Skeletal muscle tissue (tissue), 4 donors: ENCODE data around the gene FRAS1. TPM values are rescaled to one million over a fixed set of nuclear protein-coding genes. Genes with fewer than 3 reads are reported as not detected.

Experiments used
- H3K27ac ChIP-seq: one replicate; pipeline ENCODE4 v1.7.0; 2013; ENCODE audit warnings: mild to moderate bottlenecking, low read depth, low read length, inconsistent platforms
- H3K27me3 ChIP-seq, 3 donors: one replicate each; pipeline ENCODE4 v1.7.0; 2013; ENCODE audit warnings: low read length in 3 of 3; ENCODE audit not compliant: control insufficient read depth in 3 of 3, insufficient read depth in 3 of 3
- H3K36me3 ChIP-seq, 3 donors: one replicate each; pipeline ENCODE4 v1.7.0; 2013; ENCODE audit warnings: low read length in 3 of 3; ENCODE audit not compliant: control insufficient read depth in 3 of 3, insufficient read depth in 3 of 3
- H3K4me1 ChIP-seq, 3 donors: one replicate each; pipeline ENCODE4 v1.7.0; 2013; ENCODE audit warnings: low read length in 3 of 3, mild to moderate bottlenecking in 3 of 3; ENCODE audit not compliant: control insufficient read depth in 3 of 3, insufficient read depth in 3 of 3
- H3K4me3 ChIP-seq, 3 donors: one replicate each; pipeline ENCODE4 v1.7.0; 2013; ENCODE audit warnings: low read length in 3 of 3
- H3K9ac ChIP-seq, 3 donors: one replicate each; pipeline ENCODE4 v1.7.0; 2013; ENCODE audit warnings: low read length in 3 of 3, mild to moderate bottlenecking in 3 of 3, moderate library complexity in 2 of 3, low read depth in 1 of 3
- H3K9me3 ChIP-seq, 3 donors: one replicate each; pipeline ENCODE4 v1.7.0; 2013; ENCODE audit warnings: low read length in 3 of 3; ENCODE audit not compliant: control insufficient read depth in 3 of 3
- total RNA-seq: library from RNA; depleted of rRNA; stranded (reverse); fragments of >200 nt; gene quantifications from one replicate; pipeline ENCODE4 v1.2.3, GENCODE V29; 2014
- donor health status: Osteomylitis.

The FRAS1 gene
- total RNA-seq, 1 donor from 2014 or later = 15.1 TPM

DNA sequence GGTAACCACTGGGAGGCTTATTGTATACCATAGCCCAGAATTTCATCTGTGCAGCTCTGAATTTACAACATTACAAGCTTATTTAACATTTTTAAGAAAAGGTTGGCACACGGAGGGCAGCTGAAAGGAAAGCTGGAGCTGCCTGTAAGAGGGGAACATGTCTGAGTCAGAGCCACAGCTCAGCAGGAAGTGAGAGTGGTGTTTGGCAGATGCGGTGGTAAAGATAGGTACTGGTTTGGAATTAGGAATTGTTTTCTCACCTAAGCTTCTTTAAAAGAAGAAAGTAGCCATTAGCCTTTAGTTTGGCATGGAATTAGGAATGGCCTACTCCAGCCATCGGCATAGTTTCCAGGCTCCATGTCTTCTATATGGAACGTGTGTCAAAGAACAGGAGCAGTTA lies 321.9 kb downstream of the FRAS1 start:
- H3K36me3 ChIP-seq = no peaks in the 10 kb centered on the region
- no peak overlapping the region for H3K9ac ChIP-seq
- peaks cover 3 to 18% (median 4%) of the 10 kb centered on the region in 3 donors for H3K4me1 ChIP-seq
- no peaks in the 10 kb centered on the region for H3K9me3 ChIP-seq
- H3K27me3 ChIP-seq = no peaks in the 10 kb centered on the region
- no peak overlapping the region for H3K27ac ChIP-seq
- H3K4me3 ChIP-seq = no peak overlapping the region

DNA sequence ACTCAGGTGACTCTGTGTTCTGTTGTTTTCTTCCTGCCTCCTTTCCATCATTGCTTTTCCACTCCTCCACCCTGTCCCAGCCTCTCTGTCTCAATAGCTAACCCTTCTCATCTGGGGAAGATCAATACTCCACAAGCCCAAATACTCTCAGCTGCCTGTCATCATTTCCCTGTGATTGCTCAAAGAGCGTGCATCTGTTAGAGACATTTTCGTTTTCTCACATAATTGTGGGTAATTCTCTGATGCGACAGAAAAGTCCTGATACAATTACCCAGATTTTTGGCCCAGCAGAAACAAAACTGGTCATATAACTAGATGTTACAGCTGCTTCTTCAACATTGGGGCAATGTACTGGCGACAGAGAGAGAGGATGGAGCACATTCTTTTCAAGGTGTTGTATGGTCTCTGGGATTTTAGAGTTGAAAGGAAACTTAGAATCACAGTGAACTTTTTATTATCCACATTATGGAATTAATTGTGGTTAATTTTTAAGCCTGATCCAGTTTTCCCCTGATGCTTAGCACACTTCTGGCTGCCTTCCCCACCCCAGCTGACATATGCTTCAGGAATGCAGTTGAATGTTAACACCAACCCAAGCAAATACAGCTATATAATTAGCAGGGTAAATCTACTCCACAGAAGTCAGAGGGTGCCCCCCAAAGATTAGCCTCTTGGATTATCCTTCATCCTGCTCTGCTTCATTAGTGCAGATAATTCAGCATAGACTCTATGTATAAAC lies 323.0 kb downstream of the FRAS1 start:
- Histone ChIP-seq H3K9ac (no peak overlapping the region), H3K9me3 (no peaks in the 10 kb centered on the region), H3K4me1 (peaks cover 2 to 13% (median 2%) of the 10 kb centered on the region in 3 donors), H3K27me3 (no peaks in the 10 kb centered on the region), H3K4me3 (no peak overlapping the region), H3K27ac (no peak overlapping the region), H3K36me3 (no peaks in the 10 kb centered on the region)

DNA sequence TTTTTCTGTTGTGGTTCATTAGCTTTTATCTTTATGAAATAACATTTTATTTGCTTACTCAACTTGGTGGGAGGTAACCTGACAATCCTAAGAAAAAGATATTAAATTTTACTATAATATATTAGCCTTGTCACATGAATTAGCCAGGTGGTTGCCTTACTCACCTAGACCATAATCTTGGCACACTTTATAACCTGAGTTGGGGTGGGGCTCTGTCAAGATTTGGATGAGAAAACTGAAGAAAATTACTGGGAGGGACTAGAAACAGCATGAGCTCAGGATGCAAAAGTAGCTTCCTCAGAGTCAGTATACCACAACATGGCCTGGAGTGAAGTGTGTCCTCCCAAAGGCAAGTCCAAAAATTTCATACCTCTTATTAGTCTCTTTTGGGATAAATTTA lies 329.6 kb downstream of the FRAS1 start:
- Histone ChIP-seq H3K9ac (no peak overlapping the region), H3K4me3 (no peak overlapping the region), H3K27ac (no peak overlapping the region), H3K9me3 (no peaks in the 10 kb centered on the region), H3K36me3 (peaks cover 0 to 7% (median 2%) of the 10 kb centered on the region in 3 donors), H3K27me3 (no peaks in the 10 kb centered on the region), H3K4me1 (no peaks in the 10 kb centered on the region)

DNA sequence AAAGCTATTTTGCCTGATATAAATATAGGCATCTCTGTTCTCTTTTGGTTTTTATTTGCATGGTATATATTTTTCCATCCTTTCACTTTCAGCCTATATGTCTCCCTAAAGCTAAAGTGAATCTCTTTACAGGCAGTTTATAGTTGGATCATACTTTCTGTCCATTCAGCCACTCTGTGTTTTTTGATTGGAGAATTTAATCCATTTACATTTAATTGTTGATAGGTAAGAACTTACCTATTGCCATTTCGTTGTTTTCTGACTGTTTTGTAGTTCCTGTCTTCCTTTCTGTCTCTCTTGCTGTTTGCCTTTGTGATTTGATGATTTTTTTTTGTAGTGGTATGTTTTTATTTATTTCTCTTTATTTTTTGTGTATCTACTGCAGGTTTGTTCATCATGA lies 338.5 kb downstream of the FRAS1 start:
- Histone ChIP-seq H3K27ac (no peak overlapping the region), H3K9me3 (peaks cover 0 to 1% (median 0%) of the 10 kb centered on the region in 3 donors), H3K4me3 (no peak overlapping the region), H3K9ac (no peak overlapping the region), H3K27me3 (no peaks in the 10 kb centered on the region), H3K36me3 (no peaks in the 10 kb centered on the region), H3K4me1 (no peaks in the 10 kb centered on the region)

DNA sequence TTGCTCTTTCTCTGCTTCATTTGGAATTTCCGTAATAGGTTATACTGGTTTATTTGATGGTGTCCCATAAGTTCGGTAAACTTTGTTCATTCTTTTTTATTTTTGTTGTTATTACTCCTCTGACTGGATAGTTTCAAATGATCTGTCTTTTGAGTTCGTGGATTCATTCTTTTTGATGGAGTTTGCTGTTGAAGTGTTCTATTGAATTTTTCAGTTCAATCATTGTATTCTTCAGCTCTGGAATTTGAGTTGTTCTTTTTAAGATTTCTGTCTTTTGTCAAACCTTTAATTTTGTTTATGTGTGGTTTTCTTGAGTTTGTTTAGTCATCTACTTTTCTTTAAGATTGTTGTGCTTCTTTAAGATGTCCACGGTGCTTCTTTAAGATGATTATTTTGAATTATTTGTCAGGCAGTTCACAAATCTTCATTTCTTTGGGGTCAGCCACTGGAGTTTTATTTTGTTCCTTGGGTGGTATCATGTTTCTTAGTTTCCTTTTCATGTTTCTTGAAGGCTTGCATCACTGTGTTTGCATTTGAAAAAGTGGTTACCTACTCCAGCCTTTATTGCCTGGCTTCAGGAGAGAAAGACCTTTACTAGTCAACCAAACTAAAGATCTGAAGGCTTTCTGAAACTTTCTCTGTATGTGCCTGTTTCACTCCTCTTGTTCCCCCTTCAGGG lies 339.6 kb downstream of the FRAS1 start:
- no peak overlapping the region for H3K27ac ChIP-seq
- H3K9me3 ChIP-seq = peaks cover 0 to 1% (median 0%) of the 10 kb centered on the region in 3 donors
- H3K9ac ChIP-seq = no peak overlapping the region
- H3K36me3 ChIP-seq = no peaks in the 10 kb centered on the region
- no peaks in the 10 kb centered on the region for H3K4me1 ChIP-seq
- no peak overlapping the region for H3K4me3 ChIP-seq
- H3K27me3 ChIP-seq = no peaks in the 10 kb centered on the region

DNA sequence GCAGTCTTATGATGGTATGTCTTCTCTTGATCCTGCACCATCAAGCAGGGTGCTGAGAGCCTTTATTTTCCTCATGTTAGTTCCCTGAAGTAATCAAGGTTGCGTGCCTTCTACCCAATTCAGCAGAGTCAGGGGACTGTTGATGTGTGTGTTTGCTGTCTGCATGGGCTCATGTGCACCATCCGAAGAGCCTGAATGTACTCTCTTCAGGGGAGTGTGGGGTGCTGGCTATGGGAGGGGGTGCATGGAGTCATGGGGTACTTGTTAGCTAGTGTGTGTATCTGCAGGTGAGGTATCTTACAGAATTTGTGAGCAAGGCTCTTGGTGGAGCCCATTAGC lies 340.1 kb downstream of the FRAS1 start:
- Histone ChIP-seq H3K36me3 (no peaks in the 10 kb centered on the region), H3K9me3 (peaks cover 0 to 1% (median 0%) of the 10 kb centered on the region in 3 donors), H3K9ac (no peak overlapping the region), H3K27ac (no peak overlapping the region), H3K4me1 (no peaks in the 10 kb centered on the region), H3K4me3 (no peak overlapping the region), H3K27me3 (no peaks in the 10 kb centered on the region)

DNA sequence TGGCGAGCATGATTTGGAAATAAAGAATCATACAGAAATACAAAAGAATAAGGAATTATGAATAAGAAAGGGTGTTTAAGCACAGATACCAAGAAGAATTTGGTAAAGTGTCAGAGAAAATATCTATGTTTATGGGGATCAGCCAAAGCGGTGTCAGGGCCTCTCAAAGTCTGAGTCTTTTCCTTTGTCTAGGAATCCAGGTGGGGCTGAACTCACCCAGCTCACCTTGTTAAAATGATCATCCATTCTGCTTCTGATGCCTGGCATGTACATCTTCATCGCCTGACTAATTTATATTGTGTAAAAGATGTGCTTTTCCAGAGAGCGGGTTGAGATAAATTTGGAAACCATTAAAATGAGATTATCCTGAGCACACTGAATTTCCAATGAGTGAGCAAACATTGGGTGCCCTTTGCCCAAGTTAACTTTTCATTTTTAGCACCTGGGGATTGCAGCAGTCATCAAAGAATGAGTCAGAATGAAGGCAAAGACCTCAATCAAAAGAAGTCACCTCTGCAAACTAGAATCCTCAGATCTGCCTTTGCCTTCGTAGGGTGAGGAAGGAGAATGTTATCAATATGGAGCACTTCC lies 352.6 kb downstream of the FRAS1 start:
- Histone ChIP-seq H3K4me3 (no peak overlapping the region), H3K9ac (no peak overlapping the region), H3K4me1 (peaks cover 0 to 3% (median 0%) of the 10 kb centered on the region in 3 donors), H3K27me3 (no peaks in the 10 kb centered on the region), H3K36me3 (peaks cover 0 to 3% (median 0%) of the 10 kb centered on the region in 3 donors), H3K27ac (no peak overlapping the region), H3K9me3 (no peaks in the 10 kb centered on the region)

DNA sequence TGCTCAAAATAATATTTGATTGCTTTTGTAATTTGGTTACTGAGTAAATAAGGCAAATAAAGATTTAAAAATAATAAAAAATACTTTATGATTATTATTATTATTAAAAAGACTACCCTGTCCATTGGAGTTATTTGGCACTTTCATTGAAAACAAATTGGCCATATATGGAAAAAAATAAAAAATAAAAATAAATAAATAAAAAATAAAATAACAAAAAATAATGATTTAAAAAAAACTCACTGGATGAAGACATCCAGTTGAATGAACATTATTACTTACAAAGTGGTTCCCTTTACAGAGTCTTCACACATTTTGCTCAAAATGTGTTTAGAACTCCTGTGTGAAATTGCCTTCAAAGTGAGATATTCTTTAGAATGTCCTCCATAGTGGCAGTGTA lies 353.1 kb downstream of the FRAS1 start:
- Histone ChIP-seq H3K9ac (no peak overlapping the region), H3K27me3 (no peaks in the 10 kb centered on the region), H3K36me3 (peaks cover 0 to 3% (median 0%) of the 10 kb centered on the region in 3 donors), H3K27ac (no peak overlapping the region), H3K4me3 (no peak overlapping the region), H3K9me3 (no peaks in the 10 kb centered on the region), H3K4me1 (peaks cover 0 to 3% (median 0%) of the 10 kb centered on the region in 3 donors)

DNA sequence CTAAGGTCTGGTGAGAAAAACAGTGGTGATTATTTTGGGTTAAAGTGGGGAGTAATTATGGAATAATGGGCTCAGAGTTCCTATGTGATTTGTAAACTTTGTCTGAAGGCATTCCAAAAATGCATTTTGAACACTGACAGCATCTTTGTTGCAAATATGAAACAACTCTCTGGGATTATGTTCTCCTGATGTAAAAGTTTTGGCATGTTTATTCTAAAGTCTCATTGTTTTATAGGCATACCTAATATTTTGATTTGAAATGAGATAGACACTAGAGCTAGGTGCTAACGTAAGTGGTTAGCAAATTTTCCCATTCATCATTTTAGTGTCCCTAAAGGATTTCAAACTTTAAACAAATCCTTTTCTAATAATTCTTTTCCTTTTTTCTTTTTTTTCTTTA lies 353.6 kb downstream of the FRAS1 start:
- Histone ChIP-seq H3K27ac (no peak overlapping the region), H3K4me3 (no peak overlapping the region), H3K36me3 (peaks cover 0 to 3% (median 0%) of the 10 kb centered on the region in 3 donors), H3K9me3 (no peaks in the 10 kb centered on the region), H3K4me1 (peaks cover 0 to 3% (median 0%) of the 10 kb centered on the region in 3 donors), H3K27me3 (no peaks in the 10 kb centered on the region), H3K9ac (no peak overlapping the region)

DNA sequence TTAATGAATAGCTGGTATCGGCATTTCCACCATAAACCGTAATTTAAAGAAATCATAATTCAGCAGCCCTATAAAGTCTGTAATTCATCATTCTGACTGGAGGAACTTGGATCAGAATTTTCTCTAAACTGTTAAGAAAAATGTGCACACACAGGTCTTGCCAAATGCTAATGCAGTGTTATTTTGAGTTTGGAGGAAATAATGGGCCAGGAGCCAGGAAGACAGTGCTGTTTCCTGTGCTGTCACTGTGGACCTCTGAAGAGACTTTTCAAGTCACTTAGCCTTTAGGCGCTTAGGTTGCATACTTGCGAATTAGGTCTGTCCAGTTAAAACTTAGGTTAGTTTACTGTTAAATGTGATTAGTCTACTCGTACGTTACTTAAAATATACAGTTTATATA lies 357.0 kb downstream of the FRAS1 start:
- no peaks in the 10 kb centered on the region for H3K9me3 ChIP-seq
- H3K36me3 ChIP-seq = peaks cover 0 to 3% (median under 1%) of the 10 kb centered on the region in 3 donors
- H3K4me3 ChIP-seq = no peak overlapping the region
- H3K27ac ChIP-seq = no peak overlapping the region
- no peak overlapping the region for H3K9ac ChIP-seq
- H3K4me1 ChIP-seq = peaks cover 0 to 3% (median 0%) of the 10 kb centered on the region in 3 donors
- no peaks in the 10 kb centered on the region for H3K27me3 ChIP-seq
